ENCODE results near the gene ARMC7. TPM values are rescaled to one million over a fixed set of nuclear protein-coding genes. Genes with fewer than 3 reads are reported as not detected.

Gene ARMC7
- total and polyA plus RNA-seq, 2 donors (not counting 1 experiment from before 2014, with no cell fraction given), result 10.4 to 15.9 TPM

- WGBS (ENCODE audit: insufficient coverage), result 96% methylated on average over 32 of the region's 33 CpGs
- H2AFZ ChIP-seq (ENCODE audit: insufficient read depth, low read depth, low read length, poor library complexity, severe bottlenecking), result no peak overlapping the region
- peak overlapping the region; percentile 86 for H3K4me3 Mint-ChIP-seq
- H3K9ac ChIP-seq (ENCODE audit: low read length), result no peak overlapping the region
- DNase-seq (no peak), ATAC-seq (ENCODE audit: low read depth) (no peak)
- peaks cover 15% of the 10 kb centered on the region for H3K79me2 ChIP-seq (ENCODE audit: control insufficient read depth, insufficient read depth, low read length)
- peaks cover 23% of the 10 kb centered on the region for H4K20me1 ChIP-seq (ENCODE audit: control insufficient read depth, insufficient read depth, low read length, poor library complexity, severe bottlenecking)
- H3K9me3 ChIP-seq (ENCODE audit: control extremely low read depth in 1 of 3, control insufficient read depth in 2 of 3, insufficient read depth in 1 of 3, low read length in 2 of 3), result no peaks in the 10 kb centered on the region
- peaks cover 36 to 50% of the 10 kb centered on the region in 2 donors for H3K4me1 ChIP-seq (ENCODE audit: control insufficient read depth in 2 of 2, insufficient read depth in 2 of 2, low read length in 2 of 2)
- H3K4me1 Mint-ChIP-seq, result peaks cover 55% of the 10 kb centered on the region
- H3K4me2 ChIP-seq (replicated peaks; ENCODE audit: low read depth, low read length, poor library complexity, severe bottlenecking), result no peak overlapping the region
- no peak for TF ChIP-seq EZH2 (IDR thresholded peaks at IDR 0.05; ENCODE audit: borderline replicate concordance, insufficient read depth, low read depth, low read length, poor library complexity, severe bottlenecking)
- TF ChIP-seq CTCF (IDR thresholded peaks at IDR 0.05), result no peak
- no peaks in the 10 kb centered on the region for H3K27me3 Mint-ChIP-seq
- no peaks in the 10 kb centered on the region for H3K27me3 ChIP-seq (replicated peaks in 1 of 4; ENCODE audit: control extremely low read depth in 1 of 4, control insufficient read depth in 3 of 4, insufficient read depth in 4 of 4, low read length in 3 of 4)
- intact Hi-C loops (cut with micrococcal nuclease), result no loop called here
- no peak overlapping the region for H3K4me3 ChIP-seq (ENCODE audit: control extremely low read depth in 1 of 5, extremely low read depth in 1 of 5, insufficient read depth in 1 of 5, low read depth in 2 of 5, low read length in 4 of 5)
- H3K27ac Mint-ChIP-seq, result no peak overlapping the region
- H3K9me3 Mint-ChIP-seq (ENCODE audit: insufficient read depth), result no peaks in the 10 kb centered on the region
- CTCF ChIA-PET, result interaction anchor here (0.5 to 13.4 kb wide), 6 partner anchors 9 to 44 kb away, joined by 3 to 262 read pairs (median 4); partner anchors contain the start of genes ARMC7 and JPT1
- peaks cover 0 to 17% of the 10 kb centered on the region in 2 experiments for H3K36me3 ChIP-seq (replicated peaks in 1 of 2; ENCODE audit: control extremely low read depth in 1 of 2, control insufficient read depth in 1 of 2, extremely low read depth in 1 of 2, insufficient read depth in 2 of 2, low read length in 1 of 2)
- H3K27ac ChIP-seq (ENCODE audit: low read length in 2 of 2), result no peak overlapping the region
- POLR2A ChIA-PET, result no interaction called here
Measured at GRCh38 chr17:75128694-75129505, 19.1 kb downstream of the ARMC7 start.

GRCh38 chr17:75129576-75129975 is 19.8 kb downstream of the ARMC7 start:
- H4K20me1 ChIP-seq (ENCODE audit: control insufficient read depth, insufficient read depth, low read length, poor library complexity, severe bottlenecking), result peaks cover 23% of the 10 kb centered on the region
- intact Hi-C loops (cut with micrococcal nuclease), result no loop called here
- Mint-ChIP-seq H3K27ac (peak overlapping the region; percentile 37), H3K4me1 (peaks cover 49% of the 10 kb centered on the region), H3K9me3 (ENCODE audit: insufficient read depth) (no peaks in the 10 kb centered on the region), H3K4me3 (peak overlapping the region; percentile 86), H3K27me3 (no peaks in the 10 kb centered on the region)
- DNase-seq, result no peak
- TF ChIP-seq EZH2 (IDR thresholded peaks at IDR 0.05; ENCODE audit: borderline replicate concordance, insufficient read depth, low read depth, low read length, poor library complexity, severe bottlenecking) (no peak), CTCF (IDR thresholded peaks at IDR 0.05) (no peak)
- ATAC-seq (ENCODE audit: low read depth), result no peak
- H2AFZ ChIP-seq (ENCODE audit: insufficient read depth, low read depth, low read length, poor library complexity, severe bottlenecking), result no peak overlapping the region
- peaks cover 8% of the 10 kb centered on the region for H3K79me2 ChIP-seq (ENCODE audit: control insufficient read depth, insufficient read depth, low read length)
- H3K9me3 ChIP-seq (ENCODE audit: control extremely low read depth in 1 of 3, control insufficient read depth in 2 of 3, insufficient read depth in 1 of 3, low read length in 2 of 3), result no peaks in the 10 kb centered on the region
- H3K4me3 ChIP-seq (ENCODE audit: control extremely low read depth in 1 of 5, extremely low read depth in 1 of 5, insufficient read depth in 1 of 5, low read depth in 2 of 5, low read length in 4 of 5), result no peak overlapping the region
- H3K9ac ChIP-seq (ENCODE audit: low read length), result no peak overlapping the region
- H3K27ac ChIP-seq (ENCODE audit: low read length in 2 of 2), result no peak overlapping the region
- WGBS (ENCODE audit: insufficient coverage), result 91% methylated on average over 8 of the region's 9 CpGs
- POLR2A ChIA-PET, result interaction anchor here (0.6 to 3.5 kb wide), 2 partner anchors 14 to 16 kb away, joined by 8 to 49 read pairs; no protein-coding TSS in a partner anchor
- CTCF ChIA-PET, result interaction anchor here (0.5 to 13.4 kb wide), 6 partner anchors 9 to 44 kb away, joined by 3 to 262 read pairs (median 4); partner anchors contain the start of genes ARMC7 and JPT1
- H3K27me3 ChIP-seq (replicated peaks in 1 of 4; ENCODE audit: control extremely low read depth in 1 of 4, control insufficient read depth in 3 of 4, insufficient read depth in 4 of 4, low read length in 3 of 4), result no peaks in the 10 kb centered on the region
- peaks cover 0 to 17% of the 10 kb centered on the region in 2 experiments for H3K36me3 ChIP-seq (replicated peaks in 1 of 2; ENCODE audit: control extremely low read depth in 1 of 2, control insufficient read depth in 1 of 2, extremely low read depth in 1 of 2, insufficient read depth in 2 of 2, low read length in 1 of 2)
- peaks cover 29 to 43% of the 10 kb centered on the region in 2 donors for H3K4me1 ChIP-seq (ENCODE audit: control insufficient read depth in 2 of 2, insufficient read depth in 2 of 2, low read length in 2 of 2)
- no peak overlapping the region for H3K4me2 ChIP-seq (replicated peaks; ENCODE audit: low read depth, low read length, poor library complexity, severe bottlenecking)

Data from B cell (primary cell).